GM12874 (cell line): Measurements from ENCODE around the gene DIAPH3.

ENCODE experiments used
- CTCF ChIP-seq: IDR thresholded peaks from 2 replicates; pipeline ENCODE4 v1.5.1; 2011; ENCODE audit warnings: low read depth, mild to moderate bottlenecking, control low read depth, low read length, moderate library complexity; ENCODE audit not compliant: insufficient read depth

DIAPH3 gene

GRCh38 chr13:59673286-59673685 is 490.4 kb downstream of the DIAPH3 start:
- TF ChIP-seq CTCF: no peak

GRCh38 chr13:59672445-59672844 is 491.3 kb downstream of the DIAPH3 start:
- TF ChIP-seq CTCF: no peak

- no peak for TF ChIP-seq CTCF
These were observed 491.8 kb downstream of the DIAPH3 start for GRCh38 chr13:59671881-59672280.

- no peak for TF ChIP-seq CTCF
These were observed 497.2 kb downstream of the DIAPH3 start for GRCh38 chr13:59666504-59666903.

GRCh38 chr13:59665732-59666131 is 498.0 kb downstream of the DIAPH3 start:
- TF ChIP-seq CTCF: no peak

- no peak for TF ChIP-seq CTCF
These were observed 498.5 kb downstream of the DIAPH3 start for GRCh38 chr13:59665184-59665583.

- no peak for TF ChIP-seq CTCF
These were observed 499.1 kb downstream of the DIAPH3 start for GRCh38 chr13:59664586-59664985.

- TF ChIP-seq CTCF: no peak
These were observed 500.0 kb downstream of the DIAPH3 start for GRCh38 chr13:59663707-59664106.
